Measurements from ENCODE around the gene TRMT44.
A peak's percentile ranks its signal among the peaks of the same experiment; 100 is the strongest.
"Not testable (repeated sequence)": the region's sequence is repeated elsewhere in the genome, so short reads cannot be mapped to it uniquely, and the experiment has no call there.

Gene TRMT44

DNA sequence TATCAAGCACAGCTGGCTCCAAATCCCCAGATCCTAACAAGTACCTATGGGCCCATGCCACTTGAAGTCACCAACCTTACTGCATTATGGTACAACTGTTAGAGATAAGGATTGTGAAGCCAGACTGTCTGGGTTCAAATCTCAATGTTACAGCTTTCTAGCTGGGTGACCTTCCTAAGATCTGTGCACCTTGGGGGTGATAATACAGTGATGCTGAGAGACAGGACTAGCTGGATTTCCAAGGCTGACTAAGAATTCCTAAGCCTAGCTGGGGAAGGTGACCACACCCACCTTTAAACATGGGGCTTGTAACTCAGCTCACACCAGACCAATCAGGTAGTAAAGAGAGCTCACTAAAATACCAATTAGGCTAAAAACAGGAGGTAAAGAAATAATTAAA, 20.4 kb upstream of the TRMT44 start:
- H3K36me3 ChIP-seq (ENCODE audit: control insufficient read depth, insufficient read depth, low read length, severe bottlenecking), result peaks cover 11% of the 10 kb centered on the region

DNA sequence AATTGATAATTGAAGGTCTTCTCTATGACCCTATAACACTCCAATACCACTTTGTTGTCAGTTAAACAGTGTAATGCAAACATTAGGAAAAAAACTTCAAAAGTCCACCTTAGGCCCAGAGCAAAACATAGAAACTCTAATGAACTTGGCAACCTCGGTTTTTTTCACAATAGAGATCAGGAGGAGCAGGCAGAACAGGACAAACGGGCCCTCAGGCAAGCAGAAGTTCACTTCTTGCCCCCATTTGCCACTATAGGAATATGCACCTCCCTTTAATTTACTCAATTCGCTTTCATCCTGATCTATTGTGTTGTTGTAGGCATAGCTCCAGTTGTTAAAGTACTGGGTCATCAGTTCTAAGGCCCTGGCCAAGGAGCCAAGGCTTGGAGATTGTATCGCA, 18.2 kb upstream of the TRMT44 start:
- Histone ChIP-seq H3K4me1 (ENCODE audit: control insufficient read depth, insufficient read depth, low read length) (peaks cover 16% of the 10 kb centered on the region), H3K36me3 (ENCODE audit: control insufficient read depth, insufficient read depth, low read length, severe bottlenecking) (no peaks in the 10 kb centered on the region), H3K4me3 (ENCODE audit: low read length) (no peak overlapping the region), H3K9me3 (ENCODE audit: control insufficient read depth, low read length) (no peaks in the 10 kb centered on the region), H3K27me3 (replicated peaks; ENCODE audit: control insufficient read depth, insufficient read depth, low read length) (no peaks in the 10 kb centered on the region), H3K9ac (ENCODE audit: low read length) (no peak overlapping the region)
- no peak for DNase-seq (ENCODE audit: low read depth)

More for the DNA sequence above, 20.4 kb upstream of the TRMT44 start:
- H3K9ac ChIP-seq (ENCODE audit: low read length); H3K9me3 ChIP-seq (ENCODE audit: control insufficient read depth, low read length); H3K4me3 ChIP-seq (ENCODE audit: low read length); DNase-seq (ENCODE audit: low read depth); H3K27me3 ChIP-seq (replicated peaks; ENCODE audit: control insufficient read depth, insufficient read depth, low read length): not testable (repeated sequence)
- H3K4me1 ChIP-seq (ENCODE audit: control insufficient read depth, insufficient read depth, low read length), result peaks cover 11% of the 10 kb centered on the region

DNA sequence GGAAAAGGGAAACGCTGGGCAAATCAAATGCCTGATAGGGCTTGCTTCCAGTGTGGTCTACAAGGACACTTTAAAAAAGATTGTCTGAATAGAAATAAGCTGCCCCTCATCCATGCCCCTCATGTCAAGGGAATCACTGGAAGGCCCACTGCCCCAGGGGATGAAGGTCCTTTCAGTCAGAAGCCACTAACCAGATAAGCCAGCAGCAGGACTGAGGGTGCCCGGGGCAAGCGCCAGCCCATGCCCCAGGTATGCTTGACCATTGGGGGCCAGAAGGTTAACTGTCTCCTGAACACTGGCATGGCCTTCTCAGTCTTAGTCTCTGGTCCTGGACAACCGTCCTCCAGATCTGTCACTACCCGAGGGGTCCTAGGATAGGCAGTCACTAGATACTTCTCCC, 17.8 kb upstream of the TRMT44 start:
- no peaks in the 10 kb centered on the region for H3K36me3 ChIP-seq (ENCODE audit: control insufficient read depth, insufficient read depth, low read length, severe bottlenecking)

DNA sequence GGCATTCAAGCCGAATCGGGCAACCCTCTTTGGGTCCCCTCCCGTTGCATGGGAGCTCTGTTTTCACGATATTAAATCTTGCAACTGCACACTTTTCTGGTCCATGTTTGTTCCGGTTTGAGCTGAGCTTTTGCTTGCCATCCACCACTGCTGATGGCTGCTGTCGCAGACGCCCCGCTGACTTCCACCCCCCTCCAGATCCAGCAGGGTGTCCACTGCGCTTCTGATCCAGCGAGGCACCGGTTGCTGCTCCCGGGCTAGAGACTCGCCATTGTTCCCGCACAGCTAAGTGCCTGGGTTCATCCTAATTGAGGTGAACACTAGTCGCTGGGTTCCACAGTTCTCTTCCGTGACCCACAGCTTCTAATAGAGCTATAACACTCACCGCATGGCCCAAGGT, 13.3 kb upstream of the TRMT44 start:
- no peaks in the 10 kb centered on the region for H3K9me3 ChIP-seq (ENCODE audit: control insufficient read depth, low read length)
- H3K4me3 ChIP-seq (ENCODE audit: low read length), result peak overlapping the region; percentile 89
- DNase-seq (ENCODE audit: low read depth), result no peak
- H3K27me3 ChIP-seq (replicated peaks; ENCODE audit: control insufficient read depth, insufficient read depth, low read length), result no peaks in the 10 kb centered on the region
- H3K4me1 ChIP-seq (ENCODE audit: control insufficient read depth, insufficient read depth, low read length), result peaks cover 16% of the 10 kb centered on the region
- H3K36me3 ChIP-seq (ENCODE audit: control insufficient read depth, insufficient read depth, low read length, severe bottlenecking), result no peaks in the 10 kb centered on the region
- peak overlapping the region; percentile 90 for H3K9ac ChIP-seq (ENCODE audit: low read length)

More for the DNA sequence above, 17.8 kb upstream of the TRMT44 start:
- H3K9me3 ChIP-seq (ENCODE audit: control insufficient read depth, low read length), result no peaks in the 10 kb centered on the region
- no peak overlapping the region for H3K4me3 ChIP-seq (ENCODE audit: low read length)
- no peak overlapping the region for H3K9ac ChIP-seq (ENCODE audit: low read length)
- no peaks in the 10 kb centered on the region for H3K27me3 ChIP-seq (replicated peaks; ENCODE audit: control insufficient read depth, insufficient read depth, low read length)
- no peak for DNase-seq (ENCODE audit: low read depth)
- peaks cover 21% of the 10 kb centered on the region for H3K4me1 ChIP-seq (ENCODE audit: control insufficient read depth, insufficient read depth, low read length)

DNA sequence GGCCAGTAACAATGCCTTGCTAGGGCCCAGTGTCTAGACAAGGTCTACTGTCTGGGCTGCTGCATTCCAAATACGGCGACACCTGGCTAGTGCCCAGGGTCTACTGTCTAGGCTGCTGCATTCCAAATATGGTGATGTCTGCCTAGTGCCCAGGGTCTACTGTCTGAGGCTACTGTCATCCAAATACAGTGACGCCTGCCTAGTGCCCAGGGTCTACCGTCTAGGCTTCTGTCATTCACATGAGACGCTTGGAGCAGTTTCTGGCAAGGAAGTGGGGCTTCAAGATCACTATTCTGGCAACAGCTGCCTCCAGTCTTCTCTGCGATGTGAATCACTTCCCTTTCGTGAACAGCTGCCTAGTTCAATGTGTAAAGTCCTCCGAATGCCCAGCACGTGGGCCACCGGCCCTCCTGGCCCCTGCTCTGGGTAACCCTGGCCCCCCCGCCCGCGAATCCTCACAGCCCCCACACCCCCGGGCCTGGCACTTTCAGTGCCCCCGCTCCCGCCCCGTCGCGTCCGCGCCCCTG, 12.8 kb upstream of the TRMT44 start:
- DNase-seq (ENCODE audit: low read depth), result peak; percentile 66
- peaks cover 16% of the 10 kb centered on the region for H3K4me1 ChIP-seq (ENCODE audit: control insufficient read depth, insufficient read depth, low read length)
- peak overlapping the region; percentile 89 for H3K4me3 ChIP-seq (ENCODE audit: low read length)
- H3K9ac ChIP-seq (ENCODE audit: low read length), result peak overlapping the region; percentile 90
- H3K9me3 ChIP-seq (ENCODE audit: control insufficient read depth, low read length), result no peaks in the 10 kb centered on the region
- H3K27me3 ChIP-seq (replicated peaks; ENCODE audit: control insufficient read depth, insufficient read depth, low read length), result no peaks in the 10 kb centered on the region
- H3K36me3 ChIP-seq (ENCODE audit: control insufficient read depth, insufficient read depth, low read length, severe bottlenecking), result no peaks in the 10 kb centered on the region

DNA sequence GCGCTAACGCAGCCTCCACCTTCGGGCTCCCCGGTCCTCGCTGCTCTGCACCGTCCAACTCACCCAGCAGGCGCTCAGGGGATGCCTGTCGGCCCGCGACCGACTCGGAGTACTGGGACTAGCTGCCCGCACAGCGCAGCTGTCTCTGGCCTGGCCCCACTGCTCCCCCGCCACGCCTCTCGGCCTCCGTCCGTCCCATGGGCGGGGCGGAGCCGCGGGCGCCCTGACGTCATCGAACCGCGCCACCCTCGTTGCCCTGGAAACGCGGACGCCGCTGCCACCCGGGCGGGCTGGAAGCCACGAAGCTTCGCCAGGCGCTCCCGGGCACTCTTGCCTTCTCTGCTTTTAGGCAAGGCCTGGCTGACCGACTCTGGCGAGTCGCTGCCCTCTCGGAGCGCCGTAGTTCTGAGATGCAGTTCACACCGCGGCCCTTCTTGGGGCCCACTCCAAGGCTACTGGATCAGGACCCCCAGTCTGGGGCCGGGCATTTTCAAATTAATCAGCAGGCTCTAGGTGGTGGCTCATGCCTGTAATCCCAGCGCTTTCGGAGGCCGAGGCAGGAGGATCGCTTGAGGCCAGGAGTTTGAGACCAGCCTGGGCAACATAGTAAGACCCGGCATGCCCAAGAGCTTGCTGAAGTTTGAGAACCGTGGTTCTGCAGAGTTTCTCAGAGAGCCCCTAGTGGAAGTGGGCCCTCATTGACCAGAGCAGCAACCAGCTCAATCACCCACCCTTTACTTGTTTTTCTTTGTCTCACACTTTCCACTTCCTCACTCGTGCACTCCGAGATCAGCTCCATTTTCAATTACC, 12.1 kb upstream of the TRMT44 start:
- DNase-seq (ENCODE audit: low read depth), result peak; percentile 92
- Histone ChIP-seq H3K9me3 (ENCODE audit: control insufficient read depth, low read length) (no peaks in the 10 kb centered on the region), H3K9ac (ENCODE audit: low read length) (peak overlapping the region; percentile 90), H3K4me3 (ENCODE audit: low read length) (peak overlapping the region; percentile 89), H3K4me1 (ENCODE audit: control insufficient read depth, insufficient read depth, low read length) (peaks cover 16% of the 10 kb centered on the region), H3K36me3 (ENCODE audit: control insufficient read depth, insufficient read depth, low read length, severe bottlenecking) (no peaks in the 10 kb centered on the region), H3K27me3 (replicated peaks; ENCODE audit: control insufficient read depth, insufficient read depth, low read length) (no peaks in the 10 kb centered on the region)

DNA sequence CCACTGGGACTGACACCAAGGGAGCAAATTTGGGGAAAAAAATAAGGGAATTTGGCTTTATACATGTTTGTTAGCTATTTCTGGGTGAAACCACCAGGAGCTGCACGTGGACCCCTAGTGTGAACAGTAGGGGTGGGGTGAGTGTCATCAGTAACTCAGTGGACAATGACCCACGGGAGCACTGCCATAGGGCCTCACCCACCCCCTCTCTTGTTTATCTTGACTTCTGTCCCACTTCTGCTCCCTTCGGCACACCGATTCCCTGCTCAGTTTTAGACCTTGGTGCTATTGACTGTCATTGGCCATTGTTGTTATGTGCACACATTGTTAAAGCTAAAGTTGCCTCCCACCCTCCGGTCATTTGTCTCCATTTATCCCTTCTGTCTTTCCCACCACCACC, 9.0 kb upstream of the TRMT44 start:
- H3K4me3 ChIP-seq (ENCODE audit: low read length), result no peak overlapping the region
- H3K4me1 ChIP-seq (ENCODE audit: control insufficient read depth, insufficient read depth, low read length), result peaks cover 32% of the 10 kb centered on the region
- no peaks in the 10 kb centered on the region for H3K27me3 ChIP-seq (replicated peaks; ENCODE audit: control insufficient read depth, insufficient read depth, low read length)
- no peak overlapping the region for H3K9ac ChIP-seq (ENCODE audit: low read length)
- H3K36me3 ChIP-seq (ENCODE audit: control insufficient read depth, insufficient read depth, low read length, severe bottlenecking), result no peaks in the 10 kb centered on the region
- H3K9me3 ChIP-seq (ENCODE audit: control insufficient read depth, low read length), result no peaks in the 10 kb centered on the region
- no peak for DNase-seq (ENCODE audit: low read depth)

DNA sequence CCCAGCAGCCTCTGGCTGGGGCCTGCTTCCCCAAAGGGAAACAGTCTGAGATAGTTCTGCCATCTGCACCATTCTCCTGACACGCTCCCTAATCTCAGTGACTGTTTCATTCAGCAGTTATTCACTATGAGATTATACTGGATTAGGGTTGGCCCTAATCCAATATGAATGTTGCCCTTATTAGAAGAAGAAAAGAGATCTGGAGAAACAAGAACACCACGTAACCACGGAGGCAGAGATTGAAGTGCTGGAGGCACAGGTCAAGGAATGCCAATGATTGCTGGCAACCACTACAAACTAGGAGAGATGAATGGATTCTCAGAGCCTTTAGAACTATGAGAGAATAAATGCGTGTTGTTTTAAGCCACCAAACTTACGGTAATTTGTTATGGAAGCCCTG, 7.4 kb upstream of the TRMT44 start:
- no peaks in the 10 kb centered on the region for H3K36me3 ChIP-seq (ENCODE audit: control insufficient read depth, insufficient read depth, low read length, severe bottlenecking)
- no peaks in the 10 kb centered on the region for H3K27me3 ChIP-seq (replicated peaks; ENCODE audit: control insufficient read depth, insufficient read depth, low read length)
- H3K4me3 ChIP-seq (ENCODE audit: low read length), result no peak overlapping the region
- H3K9ac ChIP-seq (ENCODE audit: low read length), result no peak overlapping the region
- H3K4me1 ChIP-seq (ENCODE audit: control insufficient read depth, insufficient read depth, low read length), result peaks cover 30% of the 10 kb centered on the region
- no peak for DNase-seq (ENCODE audit: low read depth)
- no peaks in the 10 kb centered on the region for H3K9me3 ChIP-seq (ENCODE audit: control insufficient read depth, low read length)

DNA sequence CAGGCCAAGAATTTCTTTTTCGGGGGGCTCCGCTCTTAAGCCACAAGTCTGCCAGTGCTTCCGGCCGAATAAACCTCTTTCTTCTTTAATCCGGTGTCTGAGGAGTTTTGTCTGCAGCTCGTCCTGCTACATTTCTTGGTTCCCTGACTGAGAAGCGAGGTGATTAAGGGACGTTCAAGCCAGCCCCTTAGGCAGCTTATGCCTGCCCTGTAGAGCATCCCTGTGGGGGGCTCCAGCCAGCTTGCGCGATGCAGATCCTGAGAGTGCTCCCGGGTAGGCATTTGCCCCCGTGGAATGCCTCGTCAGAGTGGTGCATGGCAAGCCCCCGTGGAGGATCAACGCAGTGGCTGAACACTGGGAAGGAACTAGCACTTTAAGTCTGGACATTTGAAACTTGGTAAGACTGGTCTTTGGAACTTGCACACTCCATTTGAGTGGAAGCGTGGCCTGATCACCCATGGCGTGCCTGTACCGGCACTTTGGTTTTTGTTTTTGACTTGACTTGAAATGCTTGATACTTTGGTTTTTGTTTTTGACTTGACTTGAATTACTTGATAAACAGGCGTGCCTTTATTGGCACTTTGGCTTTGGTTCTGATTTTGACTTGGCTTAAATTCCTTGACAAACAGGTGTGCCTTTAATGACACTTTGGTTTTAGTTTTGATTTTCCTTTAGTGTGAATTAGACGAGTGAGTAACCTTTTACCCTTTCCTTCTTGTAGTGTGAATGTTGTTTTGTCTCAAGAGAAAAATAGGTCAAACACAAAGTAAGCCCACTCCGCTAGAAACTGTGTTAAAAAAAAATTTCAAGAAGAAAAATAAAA, 6.1 kb upstream of the TRMT44 start:
- H3K27me3 ChIP-seq (replicated peaks; ENCODE audit: control insufficient read depth, insufficient read depth, low read length), result no peaks in the 10 kb centered on the region
- no peaks in the 10 kb centered on the region for H3K9me3 ChIP-seq (ENCODE audit: control insufficient read depth, low read length)
- H3K4me3 ChIP-seq (ENCODE audit: low read length), result no peak overlapping the region
- H3K9ac ChIP-seq (ENCODE audit: low read length), result no peak overlapping the region
- no peak for DNase-seq (ENCODE audit: low read depth)
- H3K36me3 ChIP-seq (ENCODE audit: control insufficient read depth, insufficient read depth, low read length, severe bottlenecking), result no peaks in the 10 kb centered on the region
- H3K4me1 ChIP-seq (ENCODE audit: control insufficient read depth, insufficient read depth, low read length), result peaks cover 32% of the 10 kb centered on the region

DNA sequence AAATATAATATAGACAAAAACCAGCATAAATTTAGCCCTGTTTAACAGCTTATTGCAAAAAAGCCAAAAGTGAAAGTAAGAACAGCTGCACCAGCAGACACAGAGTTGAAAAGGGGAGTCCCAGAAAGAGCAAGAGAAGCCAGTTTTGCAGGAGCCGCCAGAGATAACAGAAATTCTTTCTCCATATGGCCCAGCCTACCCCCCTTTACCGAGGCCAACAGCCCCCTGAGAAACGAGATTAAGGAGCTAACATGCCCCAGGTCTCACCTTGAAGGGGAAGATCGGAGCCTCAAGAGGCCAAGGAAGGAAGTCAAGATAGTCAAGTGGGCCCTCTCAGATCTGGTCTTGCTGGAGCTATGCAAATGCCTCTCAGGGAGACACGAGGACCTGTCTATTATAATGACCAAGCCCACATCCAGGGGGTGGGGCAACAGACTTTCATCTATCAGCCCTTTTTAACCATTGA, 4.9 kb upstream of the TRMT44 start:
- Histone ChIP-seq H3K27me3 (replicated peaks; ENCODE audit: control insufficient read depth, insufficient read depth, low read length) (no peaks in the 10 kb centered on the region), H3K4me3 (ENCODE audit: low read length) (peak overlapping the region; percentile 81), H3K9me3 (ENCODE audit: control insufficient read depth, low read length) (no peaks in the 10 kb centered on the region), H3K9ac (ENCODE audit: low read length) (peak overlapping the region; percentile 72), H3K36me3 (ENCODE audit: control insufficient read depth, insufficient read depth, low read length, severe bottlenecking) (no peaks in the 10 kb centered on the region), H3K4me1 (ENCODE audit: control insufficient read depth, insufficient read depth, low read length) (peaks cover 38% of the 10 kb centered on the region)
- DNase-seq (ENCODE audit: low read depth), result peak; percentile 21

DNA sequence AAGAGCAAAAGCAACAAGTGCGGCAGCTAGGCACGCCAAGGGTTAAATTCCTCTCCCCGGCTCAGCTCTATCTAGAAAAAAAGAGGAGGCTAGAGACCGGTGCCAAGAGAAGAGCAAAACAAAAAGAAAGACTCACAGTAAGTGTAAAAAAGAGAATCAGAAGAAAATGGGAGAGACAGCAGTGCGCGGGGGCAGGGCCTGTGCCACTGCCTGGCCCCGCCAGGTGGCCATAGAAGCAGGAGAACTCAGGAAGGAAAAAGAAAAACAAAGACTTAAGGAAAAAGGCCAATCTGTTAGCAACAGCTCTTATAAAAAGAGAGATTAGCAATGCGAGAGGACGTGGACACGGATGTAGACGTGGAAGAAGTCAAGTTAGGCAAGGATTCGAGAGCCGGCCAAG, 3.3 kb upstream of the TRMT44 start:
- Histone ChIP-seq H3K27me3 (replicated peaks; ENCODE audit: control insufficient read depth, insufficient read depth, low read length) (no peaks in the 10 kb centered on the region), H3K4me1 (ENCODE audit: control insufficient read depth, insufficient read depth, low read length) (peaks cover 49% of the 10 kb centered on the region), H3K36me3 (ENCODE audit: control insufficient read depth, insufficient read depth, low read length, severe bottlenecking) (no peaks in the 10 kb centered on the region), H3K4me3 (ENCODE audit: low read length) (peak overlapping the region; percentile 64), H3K9me3 (ENCODE audit: control insufficient read depth, low read length) (no peaks in the 10 kb centered on the region), H3K9ac (ENCODE audit: low read length) (peak overlapping the region; percentile 72)
- no peak for DNase-seq (ENCODE audit: low read depth)
